Endothelial cell of umbilical vein (primary cell): ENCODE data around the gene NOMO2. TPM values are rescaled to one million over a fixed set of nuclear protein-coding genes. Genes with fewer than 3 reads are reported as not detected.
"Not testable (repeated sequence)": the region's sequence is repeated elsewhere in the genome, so short reads cannot be mapped to it uniquely, and the experiment has no call there.

Experiments
- BruUV-seq: library from RNA; stranded (reverse); fragments of 400-500 nt; replicated peaks from 2 replicates; lab custom pipeline; 2021; lab: Mats Ljungman, UMichigan
- CTCF ChIA-PET: fragments of 300-600, 350-600 bp; sonication (Branson Sonifier 250); formaldehyde crosslinking; loops from one replicate; lab custom pipeline; 2021; ENCODE audit warnings: antibody characterized with exemption, inconsistent platforms; lab: Charles Lee
- POLR2A ChIA-PET: fragments of 300-600, 350-600 bp; sonication (Branson Sonifier 250); formaldehyde crosslinking; loops from one replicate; lab custom pipeline; 2021; ENCODE audit warnings: antibody characterized with exemption, inconsistent platforms; lab: Charles Lee
- DNase-seq: peaks from one replicate; pipeline ENCODE4 v3.0.0-alpha.2; 2011; ENCODE audit warnings: low read depth, low spot score
- FAIRE-seq: peaks from 2 replicates; lab custom pipeline; 2011; peaks lifted over from hg19 to GRCh38; lab: Jason Lieb, UNC
- H2AFZ ChIP-seq: 2 replicates; pipeline ENCODE4 v1.6.0; 2012; ENCODE audit warnings: low read depth, low read length, control low read depth, inconsistent platforms
- H3K27ac ChIP-seq: 2 replicates; pipeline ENCODE4 v1.5.1; 2011; ENCODE audit warnings: low read depth, mild to moderate bottlenecking, control low read depth, low read length, moderate library complexity; ENCODE audit not compliant: insufficient read depth
- H3K27me3 ChIP-seq, 2 experiments: 2 replicates each; pipeline versions ENCODE4 v1.6.0 to v1.6.1; 2011; ENCODE audit warnings: low read length in 2 of 2, mixed read lengths in 1 of 2; ENCODE audit not compliant: control insufficient read depth in 2 of 2, insufficient read depth in 2 of 2
- H3K36me3 ChIP-seq, 2 experiments: 2 replicates in 1 of 2; 3 replicates in 1 of 2; pipeline ENCODE4 v1.5.1; 2011; ENCODE audit warnings: low read length in 2 of 2, mild to moderate bottlenecking in 1 of 2, moderate library complexity in 1 of 2; ENCODE audit not compliant: control insufficient read depth in 2 of 2, insufficient read depth in 2 of 2; ENCODE audit errors: extremely low read depth in 1 of 2
- H3K4me1 ChIP-seq: 3 replicates; pipeline ENCODE4 v1.5.1; 2011; ENCODE audit warnings: mild to moderate bottlenecking, low read length; ENCODE audit not compliant: control insufficient read depth, insufficient read depth; ENCODE audit errors: extremely low read depth
- H3K4me2 ChIP-seq: 2 replicates; pipeline ENCODE4 v1.6.1; 2011; ENCODE audit warnings: low read length, control low read depth, mixed read lengths; ENCODE audit not compliant: insufficient read depth
- H3K4me3 ChIP-seq, 3 experiments: fragments of 200-600 bp in 1 of 3; sonication (generic), shearing (Covaris generic) in 1 of 3; replicated peaks in 1 of 3; 2 replicates each; pipeline ENCODE4 v1.5.1; 2011 to 2016; ENCODE audit warnings: control low read depth in 3 of 3, low read length in 3 of 3, mild to moderate bottlenecking in 2 of 3, inconsistent platforms in 1 of 3, low read depth in 1 of 3, moderate library complexity in 1 of 3; ENCODE audit not compliant: insufficient read depth in 1 of 3
- H3K79me2 ChIP-seq: 2 replicates; pipeline ENCODE4 v1.6.0; 2012; ENCODE audit warnings: low read length, inconsistent platforms; ENCODE audit not compliant: control insufficient read depth, insufficient read depth
- H3K9ac ChIP-seq: replicated peaks from 2 replicates; pipeline ENCODE3; 2011; ENCODE audit warnings: low read length, control low read depth; ENCODE audit not compliant: insufficient read depth; ENCODE audit errors: extremely low read depth
- H3K9me1 ChIP-seq: replicated peaks from 3 replicates; pipeline ENCODE4 v1.6.0; 2011; ENCODE audit warnings: mild to moderate bottlenecking, low read length; ENCODE audit not compliant: control insufficient read depth, insufficient read depth; ENCODE audit errors: extremely low read depth
- H3K9me3 ChIP-seq: replicated peaks from 2 replicates; pipeline ENCODE4 v1.5.1; 2012; ENCODE audit warnings: low read length, inconsistent platforms; ENCODE audit not compliant: control insufficient read depth, insufficient read depth
- H4K20me1 ChIP-seq: replicated peaks from 2 replicates; pipeline ENCODE3; 2011; ENCODE audit warnings: mild to moderate bottlenecking, low read length; ENCODE audit not compliant: control insufficient read depth, insufficient read depth; ENCODE audit errors: extremely low read depth
- EZH2 ChIP-seq: IDR thresholded peaks from 2 replicates; pipeline ENCODE4 v1.6.1; 2012; ENCODE audit warnings: borderline replicate concordance, low read depth, mild to moderate bottlenecking, moderate library complexity, low read length, inconsistent platforms; ENCODE audit not compliant: severe bottlenecking
- FOS ChIP-seq: IDR thresholded peaks from 2 replicates; pipeline ENCODE4 v1.6.1; 2011; ENCODE audit warnings: mild to moderate bottlenecking, low read length, moderate library complexity, borderline replicate concordance; ENCODE audit not compliant: insufficient read depth
- GATA2 ChIP-seq: IDR thresholded peaks from 2 replicates; pipeline ENCODE4 v1.7.0; 2011; ENCODE audit warnings: low read depth, mild to moderate bottlenecking, moderate library complexity, mixed read lengths, low read length; ENCODE audit not compliant: insufficient read length, insufficient read depth
- JUN ChIP-seq: IDR thresholded peaks from 2 replicates; pipeline ENCODE4 v1.6.1; 2011; ENCODE audit warnings: borderline replicate concordance, low read depth; ENCODE audit not compliant: insufficient read length, insufficient read depth
- MYC ChIP-seq: IDR thresholded peaks from one replicate; pipeline ENCODE4 v1.6.1; 2011; ENCODE audit warnings: mild to moderate bottlenecking, low read depth, low read length
- POLR2A ChIP-seq: IDR thresholded peaks from 2 replicates; pipeline ENCODE4 v1.6.1; 2012; ENCODE audit warnings: low read depth, mild to moderate bottlenecking, control low read depth, low read length
- POLR2AphosphoS5 ChIP-seq: IDR thresholded peaks from 2 replicates; pipeline ENCODE4 v1.6.1; 2012; ENCODE audit warnings: low read depth, mild to moderate bottlenecking, control low read depth, low read length, moderate library complexity; ENCODE audit not compliant: insufficient read depth
- dilution Hi-C: fragments of 300-500 bp; cut with MboI; formaldehyde crosslinking; loops from one replicate; pipeline ENCODE4 v1.15.0; 2019; ENCODE audit warnings: low sequenced_read_pairs; ENCODE audit not compliant: extremely low pct_ligation_motif_present
- intact Hi-C: fragments of 100-400 bp; cut with micrococcal nuclease; formaldehyde crosslinking; loops from one replicate; pipeline ENCODE4 v1.10.0; 2022
- polyA plus RNA-seq, 4 experiments: library from polyadenylated mRNA; depleted of rRNA in 3 of 4; stranded (reverse) in 3 of 4; unstranded in 1 of 4; fragments of >200 nt; gene quantifications; 2 replicates each; pipeline versions ENCODE4 v1.2.1 to v1.2.3, GENCODE V29; 2011 to 2012; ENCODE audit warnings: missing spikeins in 1 of 4
- total RNA-seq: library from RNA; stranded (reverse); gene quantifications from 2 replicates; pipeline ENCODE4 v1.2.3, GENCODE V29; 2021
- TF ChIP-seq, protein P1 (sequence below): IDR thresholded peaks from 2 replicates; pipeline ENCODE4 v1.6.1; 2011; ENCODE audit not compliant: insufficient read depth, insufficient read length
- TF ChIP-seq, protein P2 (sequence below), 2 donors: IDR thresholded peaks; 1 replicate in 1 of 2; 2 replicates in 1 of 2; pipeline ENCODE4 v1.5.1; 2011; ENCODE audit warnings: low read length in 2 of 2, mild to moderate bottlenecking in 2 of 2, moderate library complexity in 2 of 2, control low read depth in 1 of 2, inconsistent platforms in 1 of 2, low read depth in 1 of 2; ENCODE audit not compliant: insufficient read depth in 1 of 2; ENCODE audit errors: extremely low read depth in 1 of 2

Gene NOMO2
- total and polyA plus RNA-seq, 2 donors (not counting 3 experiments of a cell fraction or from before 2014, with no cell fraction given) = 155 to 223 TPM

DNA sequence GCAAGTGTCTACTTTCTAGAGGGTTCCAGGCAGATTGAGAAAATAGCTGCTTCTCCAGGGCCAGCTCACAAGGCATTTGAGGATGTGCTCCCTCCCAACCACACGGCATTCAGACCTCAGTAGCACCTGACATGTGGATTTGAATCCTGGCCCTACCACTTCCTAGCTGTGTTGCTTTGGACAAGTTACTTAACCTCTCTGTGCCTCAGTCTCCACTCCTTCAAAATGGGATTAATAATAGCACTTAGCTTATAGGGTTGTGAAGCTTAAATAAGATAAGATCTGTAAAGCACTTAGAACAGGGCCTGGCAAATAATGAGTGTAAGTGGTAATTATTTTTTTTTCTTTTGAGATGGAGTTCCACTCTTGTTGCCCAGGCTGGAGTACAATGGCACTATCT, 21.0 kb upstream of the NOMO2 start:
- H4K20me1 ChIP-seq = no peaks in the 10 kb centered on the region
- dilution Hi-C loops = no loop called here
- POLR2A ChIA-PET = no interaction called here

DNA sequence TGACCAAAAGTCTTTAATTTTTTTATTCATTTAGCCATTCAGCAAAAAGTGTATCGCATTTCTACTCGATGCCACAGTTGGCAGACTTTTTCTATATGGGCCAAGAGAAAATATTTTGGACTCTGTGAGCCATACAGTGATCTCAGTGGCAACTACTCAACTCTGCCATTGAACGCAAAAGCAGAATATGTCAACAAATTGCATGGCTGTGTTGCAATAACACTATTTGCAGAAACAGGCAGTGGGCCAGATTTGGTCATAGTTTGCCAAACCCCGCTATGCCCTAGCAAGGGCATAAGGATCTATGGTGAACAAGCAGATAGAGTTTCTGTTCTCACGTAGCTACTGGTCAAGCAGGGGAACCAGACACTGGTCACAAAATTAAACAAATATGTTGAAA, 18.5 kb upstream of the NOMO2 start:
- H3K4me1 ChIP-seq, H3K9me1 ChIP-seq, H3K4me2 ChIP-seq, H3K27me3 ChIP-seq, H2AFZ ChIP-seq, BruUV-seq, FAIRE-seq, H3K9ac ChIP-seq, POLR2A ChIA-PET, H3K79me2 ChIP-seq, H3K9me3 ChIP-seq, H3K36me3 ChIP-seq, CTCF ChIA-PET, H4K20me1 ChIP-seq, H3K4me3 ChIP-seq, H3K27ac ChIP-seq, DNase-seq, dilution Hi-C loops, intact Hi-C loops: not testable (repeated sequence)

More for the DNA sequence above, 21.0 kb upstream of the NOMO2 start:
- BruUV-seq = no TSS peak
- intact Hi-C loops = no loop called here
- Histone ChIP-seq H3K36me3 (no peaks in the 10 kb centered on the region), H3K9me1 (no peaks in the 10 kb centered on the region), H3K9ac (no peak overlapping the region), H3K27me3 (no peaks in the 10 kb centered on the region), H3K27ac (no peak overlapping the region), H3K4me3 (no peak overlapping the region), H3K9me3 (no peaks in the 10 kb centered on the region), H3K4me2 (no peak overlapping the region), H2AFZ (no peak overlapping the region), H3K79me2 (no peaks in the 10 kb centered on the region), H3K4me1 (no peaks in the 10 kb centered on the region)
- TF ChIP-seq, protein P1, sequence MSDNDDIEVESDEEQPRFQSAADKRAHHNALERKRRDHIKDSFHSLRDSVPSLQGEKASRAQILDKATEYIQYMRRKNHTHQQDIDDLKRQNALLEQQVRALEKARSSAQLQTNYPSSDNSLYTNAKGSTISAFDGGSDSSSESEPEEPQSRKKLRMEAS = no peak
- TF ChIP-seq POLR2AphosphoS5 (no peak), FOS (no peak), JUN (no peak), EZH2 (no peak), POLR2A (no peak), MYC (no peak), GATA2 (no peak)
- TF ChIP-seq, protein P2, sequence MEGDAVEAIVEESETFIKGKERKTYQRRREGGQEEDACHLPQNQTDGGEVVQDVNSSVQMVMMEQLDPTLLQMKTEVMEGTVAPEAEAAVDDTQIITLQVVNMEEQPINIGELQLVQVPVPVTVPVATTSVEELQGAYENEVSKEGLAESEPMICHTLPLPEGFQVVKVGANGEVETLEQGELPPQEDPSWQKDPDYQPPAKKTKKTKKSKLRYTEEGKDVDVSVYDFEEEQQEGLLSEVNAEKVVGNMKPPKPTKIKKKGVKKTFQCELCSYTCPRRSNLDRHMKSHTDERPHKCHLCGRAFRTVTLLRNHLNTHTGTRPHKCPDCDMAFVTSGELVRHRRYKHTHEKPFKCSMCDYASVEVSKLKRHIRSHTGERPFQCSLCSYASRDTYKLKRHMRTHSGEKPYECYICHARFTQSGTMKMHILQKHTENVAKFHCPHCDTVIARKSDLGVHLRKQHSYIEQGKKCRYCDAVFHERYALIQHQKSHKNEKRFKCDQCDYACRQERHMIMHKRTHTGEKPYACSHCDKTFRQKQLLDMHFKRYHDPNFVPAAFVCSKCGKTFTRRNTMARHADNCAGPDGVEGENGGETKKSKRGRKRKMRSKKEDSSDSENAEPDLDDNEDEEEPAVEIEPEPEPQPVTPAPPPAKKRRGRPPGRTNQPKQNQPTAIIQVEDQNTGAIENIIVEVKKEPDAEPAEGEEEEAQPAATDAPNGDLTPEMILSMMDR (IDR thresholded peaks at IDR 0.05; ENCODE audit: extremely low read depth in 1 of 2, insufficient read depth in 1 of 2, low read depth in 1 of 2, low read length in 2 of 2) = no peak
- CTCF ChIA-PET = no interaction called here
- FAIRE-seq (no peak), DNase-seq (no peak)

DNA sequence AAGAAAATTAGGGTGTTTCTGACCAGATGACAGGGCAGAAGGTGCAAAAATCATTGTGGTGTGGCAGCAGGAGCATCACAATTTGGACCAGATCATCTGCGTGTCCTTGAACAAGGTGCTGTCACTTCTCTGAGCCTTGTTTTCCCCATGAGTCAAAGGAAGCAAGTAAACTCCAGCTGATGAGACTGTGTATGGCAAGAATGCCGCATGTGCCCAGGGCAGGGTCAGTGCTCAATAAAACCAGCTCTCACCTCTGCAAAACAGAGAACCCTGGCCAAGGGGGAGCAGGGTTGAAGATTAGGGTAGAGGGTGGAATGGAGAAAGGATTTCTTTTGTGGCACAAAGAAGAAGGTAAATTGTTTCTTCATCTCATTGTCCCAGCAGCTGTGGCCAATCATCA, 17.4 kb upstream of the NOMO2 start:
- H3K79me2 ChIP-seq, H3K36me3 ChIP-seq, H3K27ac ChIP-seq, H3K9me3 ChIP-seq, CTCF ChIA-PET, POLR2A ChIA-PET, intact Hi-C loops, H3K9ac ChIP-seq, dilution Hi-C loops, H4K20me1 ChIP-seq, H3K4me1 ChIP-seq, DNase-seq, H3K27me3 ChIP-seq, H2AFZ ChIP-seq, H3K9me1 ChIP-seq, FAIRE-seq, BruUV-seq, H3K4me3 ChIP-seq, H3K4me2 ChIP-seq: not testable (repeated sequence)
